HUDEP-2 (cell line): Measurements from ENCODE around the gene ATP2C1.

Experiments used
- DNase-seq, 76 experiments: peaks; one replicate each; lab custom pipeline; 2025; ENCODE audit not compliant: unreplicated experiment in 76 of 76; lab: John Stamatoyannopoulos, UW

ATP2C1 gene

GRCh38 chr3:130894130-130894985 lies 474 bp downstream of the ATP2C1 start:
- DNase-seq, result peak in 17 of 76 experiments; percentile 7 to 68 (median 30)

DNA sequence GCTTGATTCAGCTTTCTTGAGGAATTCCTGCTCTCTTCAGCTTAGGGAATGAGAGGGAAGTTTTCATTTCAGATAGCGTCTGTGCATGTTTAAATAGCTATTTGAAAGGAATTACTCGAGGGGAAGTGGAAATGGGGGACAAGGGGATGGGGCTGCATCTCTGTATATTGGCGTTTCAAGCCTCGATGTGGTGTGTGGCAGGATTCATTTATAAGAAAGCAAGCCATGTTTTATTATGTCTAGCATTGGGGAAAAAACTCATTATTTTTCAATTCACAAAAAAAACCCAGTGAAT lies 1.0 kb downstream of the ATP2C1 start:
- DNase-seq, result no peak

- peak in 21 of 76 experiments; percentile 2 to 54 (median 20) for DNase-seq
Observed at GRCh38 chr3:130895690-130896488, 2.0 kb downstream of the ATP2C1 start.

DNA sequence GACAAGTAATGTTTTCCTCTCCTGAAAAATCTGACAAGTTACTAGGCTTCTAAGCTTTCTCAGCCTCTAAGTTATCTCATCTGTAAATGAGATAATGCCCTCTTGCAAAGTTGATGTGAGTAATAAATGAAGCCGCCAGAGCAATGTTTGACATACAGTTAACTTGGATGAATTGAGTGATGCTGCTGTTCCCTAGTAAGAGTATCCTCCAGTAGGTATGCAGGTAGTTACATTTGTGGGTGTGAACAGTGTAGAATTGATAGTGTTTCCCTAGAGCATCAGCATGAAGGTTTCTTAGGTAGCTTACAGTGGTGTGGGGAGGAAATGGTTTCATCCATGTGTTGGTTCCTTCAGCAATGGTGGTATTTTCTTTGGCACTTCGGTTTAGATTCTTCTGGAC lies 3.4 kb downstream of the ATP2C1 start:
- peak in 1 of 76 experiments; percentile 7 for DNase-seq

GRCh38 chr3:130900959-130901358 lies 7.1 kb downstream of the ATP2C1 start:
- no peak for DNase-seq

DNA sequence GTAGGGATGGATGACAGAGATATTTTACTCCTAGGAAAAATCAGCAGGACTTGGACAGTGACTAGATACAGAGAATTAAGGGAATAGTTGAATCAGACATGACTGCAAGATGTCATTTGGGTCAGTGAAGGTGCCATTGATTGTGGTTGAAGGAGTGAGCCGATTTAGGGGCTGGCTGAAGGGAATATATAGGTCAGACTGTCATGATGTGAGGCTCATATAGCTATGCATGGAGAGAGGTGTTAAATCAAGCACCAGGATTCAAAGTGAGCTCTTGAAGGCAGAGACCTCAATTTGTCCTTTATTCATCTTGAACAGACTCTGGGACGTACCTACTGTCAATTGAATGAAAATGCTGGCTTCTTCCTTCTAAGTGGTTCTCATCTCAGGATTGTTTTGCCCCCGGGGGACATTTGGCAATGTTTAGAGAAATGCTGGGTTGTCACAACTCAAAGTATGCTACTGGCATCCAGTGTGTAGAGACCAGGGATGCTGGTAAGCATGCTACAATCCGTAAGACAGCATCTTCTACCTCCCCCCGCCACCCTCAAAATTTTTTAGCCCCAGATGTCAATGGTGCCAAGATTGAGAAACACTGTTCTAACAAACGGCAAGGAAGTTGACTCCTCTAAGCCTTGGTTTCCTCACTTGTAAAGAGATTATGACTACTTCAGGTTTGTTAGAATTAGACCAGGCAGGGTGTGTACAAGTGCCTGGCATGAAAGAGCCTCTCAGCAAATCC lies 7.8 kb downstream of the ATP2C1 start:
- DNase-seq, result no peak

GRCh38 chr3:130903412-130903908 lies 9.6 kb downstream of the ATP2C1 start:
- no peak for DNase-seq

- DNase-seq, result no peak
Observed at GRCh38 chr3:130904491-130904890, 10.6 kb downstream of the ATP2C1 start.

DNA sequence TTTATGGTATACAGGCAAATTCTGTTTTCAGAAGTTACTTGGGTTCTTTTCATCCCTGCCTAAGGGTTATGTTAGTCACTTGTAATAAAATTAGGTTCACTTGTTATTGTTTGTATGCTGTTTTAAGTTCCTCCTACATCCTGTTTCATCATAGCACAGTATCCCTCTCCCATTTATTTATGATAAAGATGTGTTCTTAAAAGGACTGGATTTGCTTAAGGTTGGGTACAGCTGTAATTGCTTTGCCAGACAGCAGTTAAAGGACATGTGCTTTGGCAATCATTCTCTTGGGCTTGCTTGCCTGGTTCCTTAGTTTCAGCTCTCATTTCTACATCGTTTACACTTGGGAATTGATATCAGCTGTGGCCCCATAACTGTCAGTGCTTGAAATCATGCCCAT lies 11.7 kb downstream of the ATP2C1 start:
- no peak for DNase-seq

- DNase-seq, result no peak
Observed at GRCh38 chr3:130906374-130906995, 12.6 kb downstream of the ATP2C1 start.

GRCh38 chr3:130907500-130907899 lies 13.6 kb downstream of the ATP2C1 start:
- no peak for DNase-seq

DNA sequence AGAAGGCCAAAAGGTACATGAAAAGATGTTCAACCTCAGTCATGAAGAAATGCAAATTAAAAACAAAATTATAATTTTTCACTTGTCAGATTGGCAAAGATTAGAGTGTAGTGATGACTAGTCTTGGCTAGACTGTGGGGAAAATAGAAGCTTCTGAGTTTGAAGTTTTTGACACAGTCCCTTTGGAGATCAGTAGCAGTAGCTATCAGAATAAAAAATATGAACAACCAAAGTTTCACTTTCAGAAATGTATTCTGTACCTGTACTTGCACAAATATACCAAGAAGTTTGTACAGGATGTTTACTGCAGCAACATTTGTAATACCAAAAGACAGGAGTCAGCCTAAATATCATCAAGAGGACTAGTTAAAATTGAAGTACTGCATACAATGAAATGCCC lies 14.1 kb downstream of the ATP2C1 start:
- DNase-seq, result no peak

- no peak for DNase-seq
Observed at GRCh38 chr3:130915567-130916292, 21.8 kb downstream of the ATP2C1 start.

DNA sequence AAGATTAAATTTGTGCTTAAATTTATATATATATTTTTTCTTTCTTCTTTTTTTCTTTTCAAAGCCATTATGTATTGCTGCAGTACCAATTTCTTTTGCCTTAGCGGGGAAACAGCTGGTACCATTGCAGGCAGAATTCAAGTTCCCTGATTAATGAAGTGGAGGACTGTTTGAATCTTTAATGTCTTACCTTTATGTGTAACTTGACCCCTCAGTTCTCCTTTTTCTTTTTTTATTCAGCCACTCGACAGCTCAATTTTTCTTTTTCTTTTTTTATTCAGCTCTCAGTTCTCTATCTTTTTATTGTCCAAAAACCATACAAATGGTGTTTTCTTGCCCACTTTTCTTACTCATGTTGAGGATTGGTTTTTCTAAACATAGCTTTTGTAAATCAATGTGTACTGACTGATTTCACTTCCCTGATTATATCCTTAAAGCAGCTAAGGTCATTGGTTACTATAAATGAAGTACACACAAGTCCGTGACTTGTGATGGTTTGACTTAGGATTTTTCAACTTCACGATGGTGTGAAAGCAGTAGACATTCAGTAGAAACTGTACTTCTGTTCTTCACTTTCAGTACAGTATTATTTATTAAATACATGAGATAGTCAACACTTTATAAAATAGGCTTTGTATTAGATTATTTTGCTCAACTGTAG lies 22.8 kb downstream of the ATP2C1 start:
- no peak for DNase-seq

GRCh38 chr3:130918328-130918727 lies 24.4 kb downstream of the ATP2C1 start:
- DNase-seq, result peak in 1 of 76 experiments; percentile 6

GRCh38 chr3:130925628-130926027 lies 31.7 kb downstream of the ATP2C1 start:
- DNase-seq, result peak in 5 of 76 experiments; percentile 1 to 11 (median 2)

GRCh38 chr3:130926504-130926903 lies 32.6 kb downstream of the ATP2C1 start:
- no peak for DNase-seq

DNA sequence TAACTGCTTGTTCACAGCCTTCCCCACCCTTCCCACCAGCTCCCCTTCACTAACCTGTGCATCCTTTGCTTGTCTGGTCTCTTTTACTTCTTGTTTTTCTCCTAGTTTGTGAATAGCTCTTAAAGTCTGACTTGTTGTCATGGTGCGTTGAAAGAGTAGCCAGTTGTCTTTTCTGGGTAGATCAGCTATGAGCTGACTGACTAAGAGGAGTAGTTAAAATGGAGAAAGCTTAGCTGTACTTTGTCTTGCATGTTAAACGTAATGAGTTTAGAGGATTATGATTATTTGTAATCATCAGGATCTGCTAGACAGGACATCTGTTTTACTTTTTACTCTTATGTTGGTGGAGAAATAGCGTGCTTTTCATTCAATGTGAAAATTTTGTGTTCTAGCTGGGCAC lies 35.9 kb downstream of the ATP2C1 start:
- no peak for DNase-seq

GRCh38 chr3:130932979-130933378 lies 39.1 kb downstream of the ATP2C1 start:
- no peak for DNase-seq
